ENCODE data around the gene THADA. TPM values are rescaled to one million over a fixed set of nuclear protein-coding genes. Genes with fewer than 3 reads are reported as not detected.
A peak's percentile ranks its signal among the peaks of the same experiment; 100 is the strongest.

THADA gene
- total RNA-seq, 1 donor: 33.2 TPM

GRCh38 chr2:43519643-43520221 lies 76.1 kb downstream of the THADA start:
- no peak for TF ChIP-seq CTCF (IDR thresholded peaks at IDR 0.05; ENCODE audit: insufficient read depth, low read depth, low read length)
- peak; percentile 89 for DNase-seq (ENCODE audit: low read depth)
- no peak overlapping the region for H3K4me3 ChIP-seq (ENCODE audit: low read depth, low read length)

- TF ChIP-seq CTCF (IDR thresholded peaks at IDR 0.05; ENCODE audit: insufficient read depth, low read depth, low read length): no peak
- no peak overlapping the region for H3K4me3 ChIP-seq (ENCODE audit: low read depth, low read length)
- DNase-seq (ENCODE audit: low read depth): no peak
These were observed 77.1 kb downstream of the THADA start for GRCh38 chr2:43518718-43519117.

- peak; percentile 43 for DNase-seq (ENCODE audit: low read depth)
- TF ChIP-seq CTCF (IDR thresholded peaks at IDR 0.05; ENCODE audit: insufficient read depth, low read depth, low read length): no peak
- H3K4me3 ChIP-seq (ENCODE audit: low read depth, low read length): no peak overlapping the region
These were observed 77.7 kb downstream of the THADA start for GRCh38 chr2:43518181-43518580.

- DNase-seq (ENCODE audit: low read depth): no peak
- H3K4me3 ChIP-seq (ENCODE audit: low read depth, low read length): no peak overlapping the region
- TF ChIP-seq CTCF (IDR thresholded peaks at IDR 0.05; ENCODE audit: insufficient read depth, low read depth, low read length): no peak
These were observed 79.9 kb downstream of the THADA start for GRCh38 chr2:43515807-43516497.

- no peak for DNase-seq (ENCODE audit: low read depth)
- TF ChIP-seq CTCF (IDR thresholded peaks at IDR 0.05; ENCODE audit: insufficient read depth, low read depth, low read length): no peak
These were observed 80.6 kb downstream of the THADA start for GRCh38 chr2:43515248-43515647.

GRCh38 chr2:43513796-43514195 lies 82.0 kb downstream of the THADA start:
- TF ChIP-seq CTCF (IDR thresholded peaks at IDR 0.05; ENCODE audit: insufficient read depth, low read depth, low read length): no peak
- H3K4me3 ChIP-seq (ENCODE audit: low read depth, low read length): no peak overlapping the region
- no peak for DNase-seq (ENCODE audit: low read depth)

More at GRCh38 chr2:43515248-43515647, 80.6 kb downstream of the THADA start:
- no peak overlapping the region for H3K4me3 ChIP-seq (ENCODE audit: low read depth, low read length)

Data from fibroblast of villous mesenchyme (primary cell).